HepG2 (cell line): ENCODE data around the gene CHRM3.

ENCODE experiments used
- ARNTL ChIP-seq: sonication (generic); formaldehyde crosslinking; IDR thresholded peaks from 2 replicates; pipeline ENCODE4 v1.4.0; 2020; ENCODE audit warnings: mild to moderate bottlenecking, missing genetic modification reagents
- HCFC1 ChIP-seq: fragments of 150-350 bp; IDR thresholded peaks from 2 replicates; pipeline ENCODE4 v1.6.1; 2014; ENCODE audit warnings: low read depth, low read length
- JUN ChIP-seq: sonication (generic); formaldehyde crosslinking; IDR thresholded peaks from 2 replicates; pipeline ENCODE4 v1.4.0; 2020; ENCODE audit warnings: mild to moderate bottlenecking, missing genetic modification reagents
- PPARG ChIP-seq: conservative IDR thresholded peaks from 2 replicates; pipeline ENCODE4 v1.6.1; 2016; ENCODE audit warnings: missing biosample characterization, missing genetic modification reagents
- PTBP1 ChIP-seq: fragments of 200-400 bp; formaldehyde crosslinking; IDR thresholded peaks from 2 replicates; pipeline ENCODE4 v1.6.1; 2018; ENCODE audit warnings: low read length, low read depth; ENCODE audit not compliant: poor library complexity, severe bottlenecking
- SOX13 ChIP-seq, 3 experiments: fragments of 450-650 bp in 1 of 3; sonication (generic) in 1 of 3; formaldehyde crosslinking in 1 of 3; IDR thresholded peaks in 2 of 3; conservative IDR thresholded peaks in 1 of 3; 2 replicates each; pipeline versions ENCODE4 v1.5.0 to v1.6.1; 2016 to 2020; ENCODE audit warnings: antibody characterized with exemption in 1 of 3, mild to moderate bottlenecking in 1 of 3, missing compliant biosample characterization in 1 of 3, missing genetic modification reagents in 1 of 3, moderate library complexity in 1 of 3
- ZKSCAN1 ChIP-seq: fragments of 150-350 bp; IDR thresholded peaks from 2 replicates; pipeline ENCODE4 v1.6.1; 2014; ENCODE audit warnings: low read length
- ZNF44 ChIP-seq: sonication (generic); formaldehyde crosslinking; IDR thresholded peaks from 2 replicates; pipeline ENCODE4 v1.5.1; 2020; ENCODE audit warnings: mild to moderate bottlenecking, missing genetic modification reagents
- TF ChIP-seq, protein P1 (sequence below), 2 experiments: sonication (generic) in 1 of 2; formaldehyde crosslinking in 1 of 2; IDR thresholded peaks; 2 replicates each; pipeline versions ENCODE4 v1.4.0 to v1.6.1; 2018 to 2020; ENCODE audit warnings: missing genetic modification reagents in 2 of 2, borderline replicate concordance in 1 of 2, low read depth in 1 of 2, mild to moderate bottlenecking in 1 of 2, missing biosample characterization in 1 of 2
- TF ChIP-seq, protein P2 (sequence below): sonication (generic); formaldehyde crosslinking; IDR thresholded peaks from 2 replicates; pipeline ENCODE4 v1.9.0; 2021; ENCODE audit warnings: mild to moderate bottlenecking, missing genetic modification reagents

DNA sequence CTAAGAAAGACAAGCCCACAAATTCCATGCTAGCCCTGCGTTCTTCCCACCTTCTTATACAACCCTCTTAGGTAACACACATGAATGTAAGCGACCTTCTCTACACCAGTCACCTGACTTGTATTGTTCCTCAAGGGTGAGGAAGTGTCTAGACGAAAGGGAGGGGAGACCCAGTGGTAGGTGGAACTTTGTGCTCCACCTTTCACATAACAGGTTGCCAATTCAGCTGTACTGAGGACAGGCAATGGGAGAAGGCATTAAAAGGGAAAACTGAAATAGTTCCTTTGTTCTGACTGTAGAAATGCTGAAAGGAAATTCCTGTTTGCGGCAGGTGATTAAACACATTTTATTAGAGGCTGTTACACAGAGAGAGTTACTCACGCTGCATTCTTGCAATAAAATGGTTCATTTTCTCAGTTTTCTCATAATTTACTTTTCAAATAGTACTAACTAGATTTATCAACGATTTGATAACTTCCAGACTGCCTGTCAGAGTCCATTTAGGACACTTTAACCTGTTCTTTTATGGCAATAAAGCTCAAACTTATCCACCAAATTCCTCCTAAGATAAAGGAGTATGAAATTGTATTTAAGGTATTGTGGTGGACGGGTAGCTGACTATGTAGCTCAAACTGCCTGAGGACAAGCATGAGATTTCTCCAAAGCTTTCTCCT is 17.8 kb upstream of the CHRM3 start:
- TF ChIP-seq PTBP1 (no peak), ZKSCAN1 (no peak), PPARG (CRISPR knock-in tag) (no peak), ARNTL (CRISPR knock-in tag) (no peak), HCFC1 (no peak), JUN (CRISPR knock-in tag) (no peak), SOX13 (IDR thresholded peaks at IDR 0.05) (no peak), SOX13 (CRISPR knock-in tag; conservative IDR thresholded peaks at IDR 0.05 in 1 of 2, IDR thresholded peaks at IDR 0.05 in 1 of 2) (no peak), ZNF44 (CRISPR knock-in tag) (no peak)
- TF ChIP-seq, protein P1, sequence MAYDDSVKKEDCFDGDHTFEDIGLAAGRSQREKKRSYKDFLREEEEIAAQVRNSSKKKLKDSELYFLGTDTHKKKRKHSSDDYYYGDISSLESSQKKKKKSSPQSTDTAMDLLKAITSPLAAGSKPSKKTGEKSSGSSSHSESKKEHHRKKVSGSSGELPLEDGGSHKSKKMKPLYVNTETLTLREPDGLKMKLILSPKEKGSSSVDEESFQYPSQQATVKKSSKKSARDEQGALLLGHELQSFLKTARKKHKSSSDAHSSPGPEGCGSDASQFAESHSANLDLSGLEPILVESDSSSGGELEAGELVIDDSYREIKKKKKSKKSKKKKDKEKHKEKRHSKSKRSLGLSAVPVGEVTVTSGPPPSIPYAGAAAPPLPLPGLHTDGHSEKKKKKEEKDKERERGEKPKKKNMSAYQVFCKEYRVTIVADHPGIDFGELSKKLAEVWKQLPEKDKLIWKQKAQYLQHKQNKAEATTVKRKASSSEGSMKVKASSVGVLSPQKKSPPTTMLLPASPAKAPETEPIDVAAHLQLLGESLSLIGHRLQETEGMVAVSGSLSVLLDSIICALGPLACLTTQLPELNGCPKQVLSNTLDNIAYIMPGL (CRISPR knock-in tag; IDR thresholded peaks at IDR 0.05; ENCODE audit: borderline replicate concordance in 1 of 2, low read depth in 1 of 2), result no peak
- TF ChIP-seq, protein P2, sequence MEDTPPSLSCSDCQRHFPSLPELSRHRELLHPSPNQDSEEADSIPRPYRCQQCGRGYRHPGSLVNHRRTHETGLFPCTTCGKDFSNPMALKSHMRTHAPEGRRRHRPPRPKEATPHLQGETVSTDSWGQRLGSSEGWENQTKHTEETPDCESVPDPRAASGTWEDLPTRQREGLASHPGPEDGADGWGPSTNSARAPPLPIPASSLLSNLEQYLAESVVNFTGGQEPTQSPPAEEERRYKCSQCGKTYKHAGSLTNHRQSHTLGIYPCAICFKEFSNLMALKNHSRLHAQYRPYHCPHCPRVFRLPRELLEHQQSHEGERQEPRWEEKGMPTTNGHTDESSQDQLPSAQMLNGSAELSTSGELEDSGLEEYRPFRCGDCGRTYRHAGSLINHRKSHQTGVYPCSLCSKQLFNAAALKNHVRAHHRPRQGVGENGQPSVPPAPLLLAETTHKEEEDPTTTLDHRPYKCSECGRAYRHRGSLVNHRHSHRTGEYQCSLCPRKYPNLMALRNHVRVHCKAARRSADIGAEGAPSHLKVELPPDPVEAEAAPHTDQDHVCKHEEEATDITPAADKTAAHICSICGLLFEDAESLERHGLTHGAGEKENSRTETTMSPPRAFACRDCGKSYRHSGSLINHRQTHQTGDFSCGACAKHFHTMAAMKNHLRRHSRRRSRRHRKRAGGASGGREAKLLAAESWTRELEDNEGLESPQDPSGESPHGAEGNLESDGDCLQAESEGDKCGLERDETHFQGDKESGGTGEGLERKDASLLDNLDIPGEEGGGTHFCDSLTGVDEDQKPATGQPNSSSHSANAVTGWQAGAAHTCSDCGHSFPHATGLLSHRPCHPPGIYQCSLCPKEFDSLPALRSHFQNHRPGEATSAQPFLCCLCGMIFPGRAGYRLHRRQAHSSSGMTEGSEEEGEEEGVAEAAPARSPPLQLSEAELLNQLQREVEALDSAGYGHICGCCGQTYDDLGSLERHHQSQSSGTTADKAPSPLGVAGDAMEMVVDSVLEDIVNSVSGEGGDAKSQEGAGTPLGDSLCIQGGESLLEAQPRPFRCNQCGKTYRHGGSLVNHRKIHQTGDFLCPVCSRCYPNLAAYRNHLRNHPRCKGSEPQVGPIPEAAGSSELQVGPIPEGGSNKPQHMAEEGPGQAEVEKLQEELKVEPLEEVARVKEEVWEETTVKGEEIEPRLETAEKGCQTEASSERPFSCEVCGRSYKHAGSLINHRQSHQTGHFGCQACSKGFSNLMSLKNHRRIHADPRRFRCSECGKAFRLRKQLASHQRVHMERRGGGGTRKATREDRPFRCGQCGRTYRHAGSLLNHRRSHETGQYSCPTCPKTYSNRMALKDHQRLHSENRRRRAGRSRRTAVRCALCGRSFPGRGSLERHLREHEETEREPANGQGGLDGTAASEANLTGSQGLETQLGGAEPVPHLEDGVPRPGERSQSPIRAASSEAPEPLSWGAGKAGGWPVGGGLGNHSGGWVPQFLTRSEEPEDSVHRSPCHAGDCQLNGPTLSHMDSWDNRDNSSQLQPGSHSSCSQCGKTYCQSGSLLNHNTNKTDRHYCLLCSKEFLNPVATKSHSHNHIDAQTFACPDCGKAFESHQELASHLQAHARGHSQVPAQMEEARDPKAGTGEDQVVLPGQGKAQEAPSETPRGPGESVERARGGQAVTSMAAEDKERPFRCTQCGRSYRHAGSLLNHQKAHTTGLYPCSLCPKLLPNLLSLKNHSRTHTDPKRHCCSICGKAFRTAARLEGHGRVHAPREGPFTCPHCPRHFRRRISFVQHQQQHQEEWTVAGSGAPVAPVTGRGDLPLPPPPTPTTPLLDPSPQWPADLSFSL, result no peak
